Peyer's patch (tissue), 4 donors: ENCODE results near the gene RPF1. TPM values are rescaled to one million over a fixed set of nuclear protein-coding genes. Genes with fewer than 3 reads are reported as not detected.
A peak's percentile ranks its signal among the peaks of the same experiment; 100 is the strongest.

Experiments
- DNase-seq, 3 donors: peaks; one replicate each; pipeline ENCODE4 v3.0.0-alpha.2; 2017 to 2019
- H3K27ac ChIP-seq, 4 donors: fragments of 200-600 bp; sonication (generic); one replicate each; pipeline ENCODE4 v1.5.1; 2016 to 2019
- H3K27me3 ChIP-seq, 2 donors: fragments of 200-600 bp; sonication (generic); one replicate each; pipeline ENCODE4 v1.5.1; 2019
- H3K36me3 ChIP-seq, 3 donors: fragments of 200-600 bp; sonication (generic); one replicate each; pipeline ENCODE4 v1.5.1; 2016 to 2019
- H3K4me1 ChIP-seq, 4 donors: fragments of 200-600 bp; sonication (generic); one replicate each; pipeline ENCODE4 v1.5.1; 2016 to 2019
- H3K4me3 ChIP-seq, 4 donors: fragments of 200-600 bp; sonication (generic); 1 replicate in 3 of 4; 2 replicates in 1 of 4; pipeline ENCODE4 v1.5.1; 2016 to 2019; ENCODE audit warnings: mild to moderate bottlenecking in 1 of 4
- H3K9me3 ChIP-seq, 4 donors: fragments of 200-600 bp; sonication (generic); one replicate each; pipeline ENCODE4 v1.5.1; 2016 to 2019; ENCODE audit warnings: mild to moderate bottlenecking in 1 of 4
- POLR2A ChIP-seq, 2 donors: fragments of 450-650 bp; IDR thresholded peaks; one replicate each; pipeline ENCODE4 v1.5.1; 2017; ENCODE audit warnings: antibody characterized with exemption in 2 of 2, mild to moderate bottlenecking in 2 of 2, moderate library complexity in 2 of 2
- total RNA-seq, 4 donors: library from RNA; depleted of rRNA; stranded (reverse); fragments of >200 nt; gene quantifications; one replicate each; pipeline ENCODE4 v1.1.0, GENCODE V29; 2016
- TF ChIP-seq, protein P1 (sequence below), 6 experiments: fragments of 450-650 bp in 4 of 6; fragments of 200-600 bp in 2 of 6; sonication (generic) in 1 of 6; IDR thresholded peaks; one replicate each; pipeline ENCODE4 v1.5.1; 2017 to 2019; ENCODE audit warnings: antibody characterized with exemption in 6 of 6, mild to moderate bottlenecking in 3 of 6, moderate library complexity in 1 of 6

RPF1 gene
- total RNA-seq, 4 donors from 2014 or later = 12.1 to 37.1 (median 18.4) TPM

DNA sequence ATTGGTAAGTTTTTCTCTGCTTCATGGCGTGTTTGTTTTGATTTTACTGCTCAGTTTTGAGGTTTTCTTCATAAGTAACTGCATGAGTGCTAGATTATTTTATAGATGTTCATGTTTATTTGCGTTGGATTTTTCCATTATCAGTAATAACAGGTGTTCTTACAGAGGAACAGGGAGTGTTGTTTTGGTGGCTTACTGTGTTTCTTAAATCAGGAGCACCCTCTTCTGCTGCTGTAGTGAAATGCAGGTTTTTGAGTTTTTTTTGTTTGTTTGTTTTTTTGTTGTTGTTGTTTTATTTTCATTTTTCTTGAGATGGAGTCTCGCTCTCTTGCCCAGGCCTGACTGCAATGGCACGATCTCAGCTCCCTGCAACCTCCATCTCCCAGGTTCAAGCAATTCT lies 62.6 kb downstream of the RPF1 start:
- Histone ChIP-seq H3K9me3 (no peaks in the 10 kb centered on the region), H3K4me1 (no peaks in the 10 kb centered on the region), H3K27me3 (no peaks in the 10 kb centered on the region), H3K4me3 (no peak overlapping the region), H3K27ac (no peak overlapping the region), H3K36me3 (peaks cover 0 to 4% (median 0%) of the 10 kb centered on the region in 3 donors)
- no peak for DNase-seq
- TF ChIP-seq POLR2A (IDR thresholded peaks at IDR 0.05) = no peak
- TF ChIP-seq, protein P1, sequence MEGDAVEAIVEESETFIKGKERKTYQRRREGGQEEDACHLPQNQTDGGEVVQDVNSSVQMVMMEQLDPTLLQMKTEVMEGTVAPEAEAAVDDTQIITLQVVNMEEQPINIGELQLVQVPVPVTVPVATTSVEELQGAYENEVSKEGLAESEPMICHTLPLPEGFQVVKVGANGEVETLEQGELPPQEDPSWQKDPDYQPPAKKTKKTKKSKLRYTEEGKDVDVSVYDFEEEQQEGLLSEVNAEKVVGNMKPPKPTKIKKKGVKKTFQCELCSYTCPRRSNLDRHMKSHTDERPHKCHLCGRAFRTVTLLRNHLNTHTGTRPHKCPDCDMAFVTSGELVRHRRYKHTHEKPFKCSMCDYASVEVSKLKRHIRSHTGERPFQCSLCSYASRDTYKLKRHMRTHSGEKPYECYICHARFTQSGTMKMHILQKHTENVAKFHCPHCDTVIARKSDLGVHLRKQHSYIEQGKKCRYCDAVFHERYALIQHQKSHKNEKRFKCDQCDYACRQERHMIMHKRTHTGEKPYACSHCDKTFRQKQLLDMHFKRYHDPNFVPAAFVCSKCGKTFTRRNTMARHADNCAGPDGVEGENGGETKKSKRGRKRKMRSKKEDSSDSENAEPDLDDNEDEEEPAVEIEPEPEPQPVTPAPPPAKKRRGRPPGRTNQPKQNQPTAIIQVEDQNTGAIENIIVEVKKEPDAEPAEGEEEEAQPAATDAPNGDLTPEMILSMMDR (IDR thresholded peaks at IDR 0.05) = peak in 4 of 6 experiments; percentile 19 to 34 (median 26)

Other genes with a start within 250 kb of the RPF1 start
- gene SAMD13, start 177.6 kb upstream of the RPF1 start, total RNA-seq = 1 to 10 TPM; 1.1 to 3.5 (median 2.3) TPM
- not detected for gene DNASE2B, start 80.8 kb upstream of the RPF1 start, total RNA-seq
- gene SPATA1, start 27.1 kb downstream of the RPF1 start, total RNA-seq = 1 to 10 TPM in 2 of 4 donors, under 1 TPM in 1, not detected in 1; 0.18 to 1.9 (median 1.1) TPM
- 10 to 100 TPM; 19.0 to 99.1 (median 67.9) TPM for gene GNG5, start 27.3 kb downstream of the RPF1 start, total RNA-seq
- 10 to 100 TPM in 3 of 4 donors, 1 to 10 TPM in 1; 5.0 to 18.4 (median 11.4) TPM for gene CTBS, start 95.2 kb downstream of the RPF1 start, total RNA-seq
- gene SSX2IP, start 211.2 kb downstream of the RPF1 start, total RNA-seq = 10 to 100 TPM; 10.7 to 20.6 (median 11.7) TPM